AG10803 (cell line): ENCODE results near the gene HSPB2.

Experiments
- DNase-seq: peaks from one replicate; pipeline ENCODE4 v3.0.0; 2010; ENCODE audit warnings: low read depth
- H3K4me3 ChIP-seq: 2 replicates; pipeline ENCODE4 v1.5.1; 2011; ENCODE audit warnings: mild to moderate bottlenecking, low read length, control low read depth
- TF ChIP-seq, protein P1 (sequence below): conservative IDR thresholded peaks from 2 replicates; pipeline ENCODE4 v1.5.1; 2011; ENCODE audit warnings: mild to moderate bottlenecking, low read length, control low read depth, inconsistent platforms

Gene HSPB2

DNA sequence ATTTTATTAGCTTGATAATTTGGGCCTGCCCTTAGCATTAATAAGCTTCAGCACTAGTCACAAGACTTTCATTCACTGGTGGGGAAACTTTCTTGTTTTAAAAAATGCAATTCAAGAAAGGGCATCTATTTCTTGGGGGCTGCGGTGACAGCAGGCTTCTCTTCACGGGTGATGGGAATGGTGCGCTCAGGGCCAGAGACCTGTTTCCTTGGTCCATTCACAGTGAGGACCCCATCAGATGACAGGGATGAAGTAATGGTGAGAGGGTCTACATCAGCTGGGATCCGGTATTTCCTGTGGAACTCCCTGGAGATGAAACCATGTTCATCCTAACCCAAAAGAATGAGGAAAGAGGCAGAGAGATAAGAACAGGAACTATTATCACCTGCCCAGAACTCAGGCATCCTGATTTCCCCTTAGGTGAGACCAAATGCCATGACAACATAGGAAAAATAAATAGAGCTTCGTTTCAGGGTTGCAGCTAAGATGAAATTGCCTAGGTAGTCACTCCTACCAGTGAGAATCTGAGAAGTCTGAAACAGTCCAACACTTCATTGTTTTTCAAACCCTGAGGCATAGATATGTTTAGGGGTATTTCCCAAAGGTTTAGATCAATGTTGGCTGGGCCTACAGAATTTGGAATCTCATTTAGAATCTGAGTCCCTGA is 3.8 kb upstream of the HSPB2 start:
- no peak overlapping the region for H3K4me3 ChIP-seq
- no peak for DNase-seq
- TF ChIP-seq, protein P1, sequence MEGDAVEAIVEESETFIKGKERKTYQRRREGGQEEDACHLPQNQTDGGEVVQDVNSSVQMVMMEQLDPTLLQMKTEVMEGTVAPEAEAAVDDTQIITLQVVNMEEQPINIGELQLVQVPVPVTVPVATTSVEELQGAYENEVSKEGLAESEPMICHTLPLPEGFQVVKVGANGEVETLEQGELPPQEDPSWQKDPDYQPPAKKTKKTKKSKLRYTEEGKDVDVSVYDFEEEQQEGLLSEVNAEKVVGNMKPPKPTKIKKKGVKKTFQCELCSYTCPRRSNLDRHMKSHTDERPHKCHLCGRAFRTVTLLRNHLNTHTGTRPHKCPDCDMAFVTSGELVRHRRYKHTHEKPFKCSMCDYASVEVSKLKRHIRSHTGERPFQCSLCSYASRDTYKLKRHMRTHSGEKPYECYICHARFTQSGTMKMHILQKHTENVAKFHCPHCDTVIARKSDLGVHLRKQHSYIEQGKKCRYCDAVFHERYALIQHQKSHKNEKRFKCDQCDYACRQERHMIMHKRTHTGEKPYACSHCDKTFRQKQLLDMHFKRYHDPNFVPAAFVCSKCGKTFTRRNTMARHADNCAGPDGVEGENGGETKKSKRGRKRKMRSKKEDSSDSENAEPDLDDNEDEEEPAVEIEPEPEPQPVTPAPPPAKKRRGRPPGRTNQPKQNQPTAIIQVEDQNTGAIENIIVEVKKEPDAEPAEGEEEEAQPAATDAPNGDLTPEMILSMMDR, result no peak

- DNase-seq, result no peak
- H3K4me3 ChIP-seq, result peak overlapping the region; percentile 77; the same call in 1 of the 2 replicates
- TF ChIP-seq, protein P1, result no peak
Observed at GRCh38 chr11:111909378-111909777, 3.2 kb upstream of the HSPB2 start.

DNA sequence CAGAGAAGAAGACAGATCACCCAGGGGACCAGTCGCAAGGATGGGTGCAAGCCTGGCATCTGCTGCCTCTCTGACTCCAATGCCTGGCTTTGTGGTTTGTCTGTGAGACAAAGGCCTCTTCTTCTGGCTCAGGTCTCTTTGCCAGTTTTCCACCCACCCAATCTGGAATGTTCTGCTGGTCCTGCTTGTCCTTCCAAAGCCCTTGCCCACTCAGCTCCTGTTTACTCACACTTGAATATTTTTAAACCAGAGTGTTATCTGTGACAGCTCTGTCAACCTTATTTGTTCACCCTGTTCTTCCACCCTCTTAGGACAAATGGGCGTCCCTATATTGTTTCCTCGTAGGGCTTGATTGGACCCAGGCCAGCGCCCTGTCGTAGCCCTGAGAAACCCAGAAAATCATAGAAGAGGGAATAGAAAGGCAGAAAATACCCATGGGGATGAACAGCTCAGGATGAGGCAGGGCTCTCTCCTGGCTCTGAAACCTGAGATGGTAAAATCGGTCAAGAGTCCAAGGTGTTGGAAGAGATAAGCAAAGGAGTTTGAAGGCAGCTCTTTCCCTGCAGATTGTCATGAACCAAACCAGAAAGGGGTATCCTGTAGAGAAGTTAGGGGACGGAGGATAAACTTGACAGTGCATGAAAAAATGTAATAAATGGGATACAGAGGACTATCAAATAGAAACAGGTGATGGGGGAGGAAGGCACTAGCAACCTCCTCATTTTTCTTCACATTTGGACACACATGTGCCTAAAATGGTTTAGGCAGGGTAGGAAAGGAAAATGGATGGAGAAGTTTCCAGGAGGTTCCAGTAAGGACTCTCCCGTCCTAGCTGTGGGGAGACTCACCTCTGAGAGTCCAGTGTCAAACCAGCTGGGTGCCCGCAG is 1.6 kb upstream of the HSPB2 start:
- no peak for DNase-seq
- TF ChIP-seq, protein P1, result no peak
- H3K4me3 ChIP-seq, result peak overlapping the region; percentile 77

DNA sequence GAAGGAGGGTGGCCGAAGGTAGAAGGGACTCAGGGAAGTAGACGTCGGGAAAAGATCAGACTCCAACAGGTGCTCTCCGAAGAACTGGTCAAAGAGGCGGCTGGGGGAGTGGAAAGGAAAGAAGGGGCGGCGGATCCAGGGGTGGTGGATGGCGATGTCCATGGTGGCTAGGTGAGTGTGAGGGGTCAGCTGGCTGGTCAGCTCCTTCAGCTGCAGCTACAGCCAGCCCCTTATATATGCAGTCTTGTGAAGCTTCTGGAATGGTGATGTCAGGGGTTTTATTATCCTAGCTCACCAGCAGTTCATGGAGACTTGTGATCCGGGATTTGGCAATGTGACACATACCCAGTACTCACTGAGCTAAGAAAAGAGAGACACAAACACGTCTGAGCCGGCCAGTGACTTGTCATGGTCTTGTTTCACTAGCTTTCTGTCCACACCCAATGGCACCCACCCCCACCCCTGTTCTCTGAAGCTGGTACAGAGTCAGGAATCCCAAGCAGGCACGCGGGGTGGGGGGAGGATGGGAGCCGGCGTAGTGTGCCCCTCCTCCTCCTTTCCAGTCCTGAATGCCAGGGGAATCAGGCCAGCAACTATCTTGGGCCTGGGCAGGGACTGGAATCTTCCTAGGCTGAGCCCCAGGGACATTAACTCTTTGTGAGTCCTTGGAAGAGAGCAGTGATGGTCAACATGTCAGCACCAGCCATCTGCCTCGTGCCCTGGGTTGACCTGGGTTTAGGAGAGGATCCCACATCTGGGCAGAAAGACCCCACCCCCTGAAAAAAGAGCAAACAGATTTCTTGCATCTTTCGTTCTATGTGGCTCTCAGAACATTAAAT is 752 bp upstream of the HSPB2 start, which contains the start of gene CRYAB:
Gene CRYAB, minus strand, starts transcription at position 208 of the 839 bp plus-strand sequence. Its CDS starts 46 bp downstream, at position 162.
- peak; percentile 98 for DNase-seq
- peak within 1 kb of the TSS; percentile 77 for H3K4me3 ChIP-seq
- TF ChIP-seq, protein P1, result no peak

DNA sequence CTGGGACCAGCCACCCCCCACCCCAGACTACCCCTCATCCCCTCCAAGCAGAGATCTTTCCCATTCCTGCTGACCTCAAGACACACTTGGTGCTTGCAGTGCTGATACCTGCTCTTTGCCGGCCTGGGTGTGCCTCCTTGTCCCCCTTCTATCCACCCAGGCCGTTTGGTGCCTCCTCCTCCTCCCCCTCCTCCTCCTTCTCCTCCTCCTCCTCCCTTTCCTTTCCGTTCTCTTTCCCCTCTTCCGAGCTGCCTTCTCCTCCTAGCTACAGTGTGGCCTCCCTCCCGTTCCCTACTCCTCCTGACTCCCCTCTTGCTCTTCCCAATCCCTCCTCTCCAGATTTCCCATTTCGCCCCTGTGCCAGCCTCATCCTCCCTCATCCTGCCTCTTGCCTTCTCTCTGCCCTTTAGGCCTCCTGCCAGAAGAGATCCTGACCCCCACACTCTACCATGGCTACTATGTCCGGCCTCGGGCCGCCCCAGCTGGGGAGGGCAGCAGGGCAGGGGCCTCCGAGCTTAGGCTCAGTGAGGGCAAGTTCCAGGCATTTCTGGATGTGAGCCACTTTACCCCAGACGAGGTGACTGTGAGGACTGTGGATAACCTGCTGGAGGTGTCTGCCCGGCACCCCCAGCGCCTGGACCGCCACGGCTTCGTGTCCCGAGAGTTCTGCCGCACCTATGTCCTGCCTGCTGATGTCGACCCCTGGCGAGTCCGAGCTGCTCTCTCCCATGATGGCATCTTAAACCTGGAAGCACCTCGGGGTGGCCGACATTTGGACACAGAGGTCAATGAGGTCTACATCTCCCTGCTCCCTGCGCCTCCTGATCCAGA is 712 bp downstream of the HSPB2 start:
- TF ChIP-seq, protein P1, result no peak
- DNase-seq, result peak; percentile 49
- peak overlapping the region; percentile 77 for H3K4me3 ChIP-seq

- H3K4me3 ChIP-seq, result peak overlapping the region; percentile 77
- peak; percentile 87 for DNase-seq
- TF ChIP-seq, protein P1, result no peak
Observed at GRCh38 chr11:111913997-111914396, 1.5 kb downstream of the HSPB2 start.
